Brain pericyte (primary cell): ENCODE data around the gene YTHDC1.
A peak's percentile ranks its signal among the peaks of the same experiment; 100 is the strongest.
"Not testable (repeated sequence)": the region's sequence is repeated elsewhere in the genome, so short reads cannot be mapped to it uniquely, and the experiment has no call there.

Experiments
- DNase-seq: peaks from one replicate; pipeline ENCODE4 v3.0.0-alpha.2; 2012; ENCODE audit warnings: low read depth, low spot score

Gene YTHDC1

GRCh38 chr4:68349649-68350360 lies at the start of gene YTHDC1:
Gene YTHDC1, minus strand, starts transcription at chr4:68350090. Its CDS starts 337 bp downstream, at chr4:68349753.
- DNase-seq, result peak; percentile 91

GRCh38 chr4:68399306-68399705 lies 49.4 kb upstream of the YTHDC1 start:
- DNase-seq, result no peak

- no peak for DNase-seq
Observed at GRCh38 chr4:68396756-68397155, 46.9 kb upstream of the YTHDC1 start.

- DNase-seq, result no peak
Observed at GRCh38 chr4:68391436-68391835, 41.5 kb upstream of the YTHDC1 start.

- no peak for DNase-seq
Observed at GRCh38 chr4:68390205-68390935, 40.5 kb upstream of the YTHDC1 start.

- DNase-seq, result not testable (repeated sequence)
Observed at GRCh38 chr4:68389386-68389913, 39.6 kb upstream of the YTHDC1 start.

- no peak for DNase-seq
Observed at GRCh38 chr4:68388347-68388865, 38.5 kb upstream of the YTHDC1 start.

- DNase-seq, result no peak
Observed at GRCh38 chr4:68385267-68385666, 35.4 kb upstream of the YTHDC1 start.

GRCh38 chr4:68383115-68383514 lies 33.2 kb upstream of the YTHDC1 start:
- DNase-seq, result no peak

GRCh38 chr4:68378226-68378625 lies 28.3 kb upstream of the YTHDC1 start:
- DNase-seq, result no peak

GRCh38 chr4:68375667-68376559 lies 26.0 kb upstream of the YTHDC1 start:
- peak; percentile 5 for DNase-seq

GRCh38 chr4:68373513-68373912 lies 23.6 kb upstream of the YTHDC1 start:
- peak; percentile 26 for DNase-seq

- no peak for DNase-seq
Observed at GRCh38 chr4:68372588-68372987, 22.7 kb upstream of the YTHDC1 start.

GRCh38 chr4:68369142-68369805 lies 19.4 kb upstream of the YTHDC1 start:
- no peak for DNase-seq

- no peak for DNase-seq
Observed at GRCh38 chr4:68368691-68369131, 18.8 kb upstream of the YTHDC1 start.

GRCh38 chr4:68367835-68368234 lies 17.9 kb upstream of the YTHDC1 start:
- no peak for DNase-seq

- DNase-seq, result no peak
Observed at GRCh38 chr4:68366600-68366999, 16.7 kb upstream of the YTHDC1 start.

- no peak for DNase-seq
Observed at GRCh38 chr4:68365068-68365467, 15.2 kb upstream of the YTHDC1 start.

- DNase-seq, result no peak
Observed at GRCh38 chr4:68361146-68361589, 11.3 kb upstream of the YTHDC1 start.

- DNase-seq, result no peak
Observed at GRCh38 chr4:68360231-68360968, 10.5 kb upstream of the YTHDC1 start.
